Left ventricle myocardium superior (tissue), 1 donor: Measurements from ENCODE around the gene KCTD12. TPM values are rescaled to one million over a fixed set of nuclear protein-coding genes. Genes with fewer than 3 reads are reported as not detected.
"Not testable (repeated sequence)": the region's sequence is repeated elsewhere in the genome, so short reads cannot be mapped to it uniquely, and the experiment has no call there.

Experiments used
- ATAC-seq: fragments of 200-7000 bp; cut with Tn5 transposase; one replicate; pipeline ENCODE4 v1.9.1; 2020; ENCODE audit warnings: mild to moderate bottlenecking, moderate library complexity
- DNase-seq: peaks from one replicate; pipeline ENCODE4 v3.0.0-alpha.2; 2020
- intact Hi-C: fragments of 100-400 bp; cut with micrococcal nuclease; formaldehyde crosslinking; loops from one replicate; pipeline ENCODE4 v1.11.0; 2022
- long read RNA-seq: library from polyadenylated mRNA; unstranded; transcript quantifications from one replicate; pipeline ENCODE4 v2.0.0, GENCODE V29; 2021
- total RNA-seq: library from RNA; stranded (reverse); fragmentation: NEBNext Ultra II Directional; extraction: Animal tissue kit (Norgen Biotek cat#: 25700); gene quantifications from one replicate; pipeline ENCODE4 v1.2.1, GENCODE V29; 2021
- donor health status: DM: no; HTN: yes; CAD: no; lungs with severe emphysema.

KCTD12 gene
- 39.6 TPM for total RNA-seq
- long read RNA-seq, full-length matches to known transcripts: 8 of 8 reads
- long read RNA-seq, partial matches to known transcripts: 0 of 8 reads
- long read RNA-seq, other reads (novel, unspliced or antisense): 0 of 8 reads

DNA sequence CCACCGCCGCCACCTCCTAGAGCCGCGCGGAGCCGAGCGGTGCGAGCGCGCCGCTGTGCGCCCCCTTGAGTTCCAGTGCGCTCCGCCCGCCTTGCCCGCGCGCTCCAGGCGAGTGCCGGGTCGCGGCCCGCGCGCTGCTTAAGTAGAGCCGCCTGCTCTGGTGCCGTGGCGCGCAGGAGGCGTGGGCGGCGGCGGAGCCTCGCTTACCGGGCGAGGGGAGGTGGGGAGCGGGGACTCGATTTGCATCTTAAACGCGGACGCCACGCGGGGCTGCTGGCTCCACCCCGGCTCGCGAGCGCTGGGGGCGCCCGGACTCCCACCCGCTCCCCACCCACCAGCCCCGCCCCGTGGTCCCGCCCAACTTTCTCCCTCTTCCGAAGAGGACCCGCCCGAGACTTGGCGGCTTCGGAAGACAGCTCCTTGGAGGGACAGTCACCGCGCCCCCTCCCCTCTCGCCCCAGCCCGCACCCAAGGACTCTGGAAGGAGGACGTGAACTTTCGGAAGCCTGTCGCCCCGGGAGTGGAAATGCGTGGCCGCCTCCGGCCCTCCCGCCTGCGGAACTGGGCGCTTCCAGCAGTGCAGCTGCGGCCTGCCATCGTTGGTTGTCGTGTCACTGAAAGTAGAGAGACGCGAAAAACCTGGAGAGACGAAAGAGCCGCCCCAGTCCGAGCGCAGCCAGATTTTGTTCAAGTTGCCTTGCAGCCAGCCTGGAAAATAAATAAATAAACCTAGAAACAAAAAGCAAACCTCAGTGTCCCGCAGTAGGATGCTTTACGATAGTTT lies at the start of gene KCTD12:
KCTD12 (minus strand) TSS at position 114 of the 784 bp plus-strand sequence. CDS start 257 bp downstream, outside the sequence.
- ATAC-seq: peak; percentile 88
- DNase-seq: peak; percentile 96
- intact Hi-C loops: no loop called here

DNA sequence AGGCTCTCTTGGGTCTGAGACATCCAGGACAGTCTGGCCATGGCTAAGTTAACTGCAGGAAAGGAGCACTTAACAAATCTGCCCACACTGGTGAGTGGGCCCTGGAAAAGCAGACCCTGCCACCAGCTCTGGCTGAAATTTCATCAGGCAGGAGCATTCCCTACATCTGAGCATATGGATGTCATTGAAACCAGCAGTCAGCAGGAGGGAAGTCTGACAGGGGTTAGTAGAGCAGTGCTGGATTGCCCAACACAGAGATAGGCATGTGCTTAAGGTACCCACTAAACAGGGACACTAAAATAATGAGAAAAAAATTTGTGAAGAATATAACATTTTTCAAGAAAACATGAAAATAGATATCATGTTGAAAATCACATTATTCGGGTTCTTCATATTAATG lies 48.5 kb upstream of the KCTD12 start:
- DNase-seq (no peak), ATAC-seq (no peak)
- intact Hi-C loops: no loop called here

DNA sequence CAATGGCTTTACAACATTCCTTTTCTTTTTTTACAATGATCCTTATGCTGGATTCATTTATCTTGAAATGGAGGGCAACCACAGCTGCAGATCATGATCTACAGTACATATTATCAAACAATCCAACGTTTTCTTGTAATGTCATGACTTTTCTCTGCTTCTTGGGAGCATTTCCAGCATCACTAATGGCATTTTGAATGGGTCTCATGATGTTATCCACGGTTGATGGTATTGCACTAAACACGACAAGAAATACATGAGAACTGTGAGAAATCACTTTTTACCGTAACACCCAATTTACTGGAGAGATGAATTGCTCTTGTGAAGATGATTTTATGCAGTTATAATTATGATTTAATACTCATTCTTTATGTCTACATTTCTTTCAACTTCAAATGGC lies 45.9 kb upstream of the KCTD12 start:
- ATAC-seq (no peak), DNase-seq (no peak)
- intact Hi-C loops: no loop called here

DNA sequence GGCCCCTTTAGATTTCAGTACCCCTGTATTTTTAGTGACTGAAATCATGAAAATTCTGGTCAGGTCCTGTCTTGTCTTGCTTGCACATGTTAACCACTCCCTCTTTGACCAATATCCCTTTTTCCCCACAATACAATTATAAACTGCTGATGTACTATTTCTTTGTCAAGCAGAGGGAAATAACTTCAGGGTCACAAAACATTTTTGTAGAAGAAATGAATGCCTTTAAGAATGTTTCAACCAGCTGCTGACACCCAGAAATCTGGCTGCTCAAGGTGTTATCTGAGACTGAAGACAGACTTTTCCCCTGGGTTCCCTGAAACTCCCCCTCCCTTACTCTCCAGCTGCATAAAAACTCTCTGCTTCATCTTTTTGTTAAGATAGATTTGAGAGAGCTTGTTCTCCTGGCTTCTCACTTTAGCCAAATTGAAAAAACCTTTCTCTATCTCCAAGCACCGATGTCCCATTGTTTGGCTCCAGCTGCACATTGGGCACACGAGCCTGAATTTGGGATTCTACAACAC lies 43.7 kb upstream of the KCTD12 start:
- DNase-seq: no peak
- intact Hi-C loops: no loop called here
- ATAC-seq: no peak

DNA sequence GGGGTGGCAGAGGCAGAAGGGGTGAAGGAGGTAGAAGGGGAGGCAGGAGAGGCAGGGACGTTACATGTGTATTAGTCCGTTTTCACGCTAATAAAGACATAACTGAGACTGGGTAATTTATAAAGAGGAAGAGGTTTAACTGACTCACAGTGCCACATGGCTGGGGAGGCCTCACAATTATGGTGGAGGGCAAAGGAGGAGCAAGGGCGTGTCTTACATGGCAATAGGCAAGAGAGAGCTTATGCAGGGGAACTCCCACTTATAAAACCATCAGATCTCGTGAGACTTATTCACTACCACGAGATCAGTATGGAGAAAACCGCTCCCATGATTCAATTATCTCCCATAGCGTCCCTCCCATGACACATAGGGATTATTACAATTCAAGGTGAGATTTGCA lies 43.1 kb upstream of the KCTD12 start:
- DNase-seq: no peak
- intact Hi-C loops: no loop called here
- ATAC-seq: no peak

DNA sequence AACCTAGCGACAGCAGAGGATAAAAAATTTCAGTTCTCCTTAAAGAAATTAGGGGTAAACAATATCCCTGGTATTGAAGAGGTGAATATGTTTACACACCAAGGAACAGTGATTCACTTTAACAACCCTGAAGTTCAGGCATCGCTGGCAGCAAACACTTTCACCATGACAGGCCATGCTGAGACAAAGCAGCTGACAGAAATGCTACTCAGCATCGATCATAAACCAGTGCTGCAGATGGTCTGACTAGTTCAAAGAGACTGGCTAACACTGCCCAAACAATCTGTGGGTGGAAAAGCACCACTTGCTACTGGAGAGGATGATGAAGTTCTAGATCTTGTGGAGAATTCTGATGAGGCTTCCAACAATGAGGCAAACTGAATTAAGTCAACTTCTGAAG lies 42.3 kb upstream of the KCTD12 start:
- ATAC-seq: no peak
- no peak for DNase-seq
- intact Hi-C loops: no loop called here

DNA sequence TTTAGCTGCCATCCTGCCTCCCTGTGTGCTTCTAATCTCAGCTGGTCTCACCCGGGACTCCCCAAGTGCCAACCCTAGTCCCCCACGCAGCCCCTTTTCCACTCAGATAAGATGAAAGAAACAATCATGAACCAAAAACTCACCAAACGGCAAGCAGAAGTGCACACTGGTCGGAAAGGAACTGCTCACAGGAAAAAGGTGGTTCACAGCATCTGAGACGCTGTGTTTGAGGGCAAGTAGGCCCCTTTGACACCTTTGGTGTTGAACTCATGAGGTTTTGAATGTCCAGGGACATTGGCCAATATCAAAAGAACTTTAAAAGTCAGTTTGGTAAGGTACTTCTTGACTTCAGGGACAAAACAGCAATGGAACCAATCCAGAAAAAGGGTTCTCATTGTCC lies 41.8 kb upstream of the KCTD12 start:
- ATAC-seq (no peak), DNase-seq (no peak)
- intact Hi-C loops: no loop called here

DNA sequence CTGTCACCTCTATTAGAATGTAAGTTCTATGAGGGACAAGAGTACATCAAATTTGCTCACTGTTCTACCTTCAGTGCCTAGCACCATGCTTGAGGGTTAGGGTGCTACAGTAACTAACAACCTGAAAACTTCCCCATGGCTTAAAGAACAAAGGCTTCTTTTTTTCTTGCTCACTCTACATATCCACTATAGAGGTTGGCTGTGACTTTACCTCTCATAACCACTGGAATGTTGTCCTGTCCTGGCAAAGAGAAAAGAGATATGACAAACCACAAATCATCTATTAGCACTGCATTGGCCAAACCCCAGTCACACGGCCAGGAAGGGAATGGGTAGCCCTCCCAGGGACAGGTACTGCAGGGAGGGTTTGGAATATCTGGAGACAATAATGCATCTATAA lies 38.9 kb upstream of the KCTD12 start:
- DNase-seq: no peak
- no peak for ATAC-seq
- intact Hi-C loops: no loop called here

DNA sequence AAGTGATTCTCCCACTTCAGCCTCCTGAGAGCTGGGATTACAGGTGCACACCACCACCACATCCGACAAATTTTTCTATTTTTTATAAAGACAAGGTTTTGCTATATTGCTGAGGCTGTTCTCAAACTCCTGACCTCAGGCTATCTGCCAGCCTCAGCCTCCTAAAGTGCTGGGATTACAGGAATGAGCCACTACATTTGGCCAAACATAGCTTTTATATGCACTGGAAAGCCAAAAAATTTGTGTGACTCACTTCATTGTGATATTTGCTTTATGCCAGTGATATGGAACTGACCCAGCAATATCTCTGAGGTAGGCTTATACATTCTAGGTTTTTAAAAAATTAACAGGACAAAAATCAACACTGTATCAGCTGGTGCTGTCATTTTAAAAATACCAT lies 35.3 kb upstream of the KCTD12 start:
- ATAC-seq (no peak), DNase-seq (no peak)
- intact Hi-C loops: no loop called here

DNA sequence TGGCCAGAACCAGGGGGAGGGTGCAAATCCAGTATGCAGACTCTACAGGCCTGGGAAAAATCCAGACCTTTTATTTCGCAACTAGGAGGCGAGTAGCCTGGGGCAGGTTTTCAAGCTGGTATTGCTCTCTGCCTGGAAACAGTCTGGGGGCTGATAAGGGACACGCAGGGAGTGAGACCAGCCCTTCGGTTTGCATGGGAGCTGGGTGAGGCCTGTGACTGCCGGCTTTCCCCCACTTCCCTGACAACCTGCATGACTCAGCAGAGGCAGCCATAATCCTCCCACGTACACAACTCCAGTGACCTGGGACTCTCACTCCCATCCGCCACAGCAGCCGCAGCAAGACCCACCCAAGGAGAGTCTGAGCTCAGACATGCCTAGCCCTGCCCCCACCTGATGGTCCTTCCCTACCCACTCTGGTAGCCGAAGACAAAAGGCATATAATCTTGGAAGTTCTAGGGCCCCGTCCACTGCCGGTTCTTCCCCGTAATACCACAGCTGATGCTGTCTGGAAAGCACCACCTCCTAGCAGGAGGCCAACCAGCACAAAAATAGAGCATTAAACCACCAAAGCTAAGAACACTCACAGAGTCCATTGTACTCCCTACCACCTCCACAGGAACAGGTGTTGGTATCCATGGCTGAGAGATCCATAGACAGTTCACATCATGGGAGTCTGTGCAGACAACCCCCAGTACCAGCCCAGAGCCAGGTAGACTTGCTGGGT lies 31.7 kb upstream of the KCTD12 start:
- intact Hi-C loops, DNase-seq: not testable (repeated sequence)
- peak; percentile 51 for ATAC-seq

DNA sequence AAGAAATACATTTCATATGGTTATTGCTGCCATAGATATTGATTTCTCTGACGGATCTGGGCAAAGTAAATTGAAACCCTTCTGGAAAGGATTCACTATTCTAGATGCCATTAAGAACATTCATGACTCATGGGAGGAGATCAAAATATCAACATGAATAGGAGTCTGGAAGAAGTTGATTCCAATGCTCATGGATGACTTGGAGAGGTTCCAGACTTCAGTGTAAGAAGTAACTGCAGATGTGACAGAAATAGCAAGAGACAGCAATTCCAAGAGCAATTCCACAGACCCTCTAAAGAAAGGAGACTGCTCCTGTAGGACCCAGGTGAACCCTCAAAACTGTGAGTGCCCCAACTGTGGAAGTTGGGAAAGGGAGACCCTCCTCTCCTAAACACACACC lies 30.9 kb upstream of the KCTD12 start:
- intact Hi-C loops: no loop called here
- no peak for ATAC-seq
- DNase-seq: no peak

DNA sequence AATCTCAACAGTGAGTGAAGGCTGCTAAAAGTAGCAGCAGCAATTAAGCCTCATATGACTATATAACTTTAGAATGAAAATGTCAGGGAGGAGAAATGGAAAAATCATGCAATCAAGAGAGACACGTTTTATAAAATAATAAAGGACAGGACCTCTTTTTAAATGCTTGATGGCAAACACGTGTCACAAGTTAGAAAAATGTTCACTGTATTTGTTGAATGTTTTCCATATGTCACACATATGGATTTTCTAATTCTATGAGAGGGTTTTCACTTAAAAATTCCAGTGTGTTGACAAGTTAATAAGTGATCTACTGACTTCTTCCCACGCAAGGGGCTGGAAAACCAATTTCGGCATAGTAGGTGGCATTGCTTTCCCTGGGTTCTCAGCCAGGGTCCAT lies 27.7 kb upstream of the KCTD12 start:
- no peak for DNase-seq
- no peak for ATAC-seq
- intact Hi-C loops: no loop called here

DNA sequence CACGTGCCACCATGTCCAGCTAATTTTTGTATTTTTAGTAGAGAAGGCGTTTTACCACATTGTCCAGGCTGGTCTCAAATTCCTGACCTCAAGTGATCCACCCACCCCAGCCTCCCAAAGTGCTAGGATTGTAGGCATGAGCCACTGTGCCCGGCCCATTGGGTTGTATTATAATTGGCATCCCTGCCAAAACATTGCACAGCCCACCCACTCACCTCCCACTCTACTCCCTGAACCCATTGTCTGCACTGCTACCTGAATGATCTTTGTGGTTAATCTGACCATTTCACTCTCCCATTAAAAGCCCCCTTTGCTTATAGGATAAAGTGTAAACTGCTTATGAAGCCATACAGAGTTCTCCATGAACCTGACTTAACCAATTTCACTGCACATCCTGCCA lies 26.3 kb upstream of the KCTD12 start:
- DNase-seq: no peak
- intact Hi-C loops: no loop called here
- no peak for ATAC-seq

DNA sequence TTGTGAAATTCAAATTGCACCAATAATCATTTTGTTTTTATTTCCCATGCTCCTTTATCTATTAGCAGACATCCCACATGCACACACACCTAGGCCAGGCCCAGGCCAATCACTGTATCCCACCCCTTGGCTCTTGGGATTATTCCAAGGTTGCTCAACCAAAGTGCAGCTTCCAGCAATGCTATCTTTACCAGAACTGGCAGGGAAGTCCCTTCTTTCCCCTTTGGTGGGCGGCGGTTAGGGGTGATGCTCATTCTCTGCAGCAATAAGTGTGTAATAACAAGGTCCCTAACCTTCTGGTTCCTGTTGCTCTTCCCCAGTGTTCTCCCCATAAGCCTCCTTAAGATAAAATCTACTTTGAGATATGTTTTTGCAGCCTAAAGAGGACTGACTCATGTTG lies 18.3 kb upstream of the KCTD12 start:
- ATAC-seq: no peak
- no peak for DNase-seq
- intact Hi-C loops: loop anchor here (2.0 kb wide), 1 partner anchor 1028 kb away; no protein-coding TSS in a partner anchor

DNA sequence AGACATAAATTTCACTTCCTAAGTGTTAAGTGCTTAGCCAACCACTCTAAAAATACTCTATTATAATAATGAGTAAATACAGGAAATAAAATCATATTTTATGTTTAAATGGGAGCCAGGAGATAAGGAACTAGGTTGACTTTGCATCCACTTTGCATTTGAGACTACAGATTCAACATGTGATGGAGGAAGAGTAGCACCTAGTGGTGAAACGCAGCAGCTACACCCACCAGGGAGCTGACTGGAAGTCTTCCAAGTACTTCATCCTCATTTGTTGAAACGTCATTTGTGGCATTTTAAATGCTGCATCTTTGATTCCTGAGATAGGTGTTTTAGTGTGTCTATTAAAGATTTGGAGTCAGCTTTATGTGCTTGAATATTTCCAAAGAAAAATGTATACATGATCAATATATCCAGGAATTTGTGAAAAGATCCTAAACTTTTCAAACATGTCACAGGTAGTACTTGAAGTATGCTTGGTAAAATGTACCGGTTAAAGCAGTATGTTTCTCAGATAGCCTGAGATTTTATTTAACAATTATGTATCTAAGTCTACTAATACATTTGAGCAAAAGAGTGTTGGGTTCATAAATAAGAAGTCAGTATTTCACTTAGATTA lies 17.4 kb upstream of the KCTD12 start:
- DNase-seq (peak; percentile 49), ATAC-seq (peak; percentile 77)
- intact Hi-C loops: loop anchor here (2.0 kb wide), 2 partner anchors 237 to 1027 kb away; no protein-coding TSS in a partner anchor

DNA sequence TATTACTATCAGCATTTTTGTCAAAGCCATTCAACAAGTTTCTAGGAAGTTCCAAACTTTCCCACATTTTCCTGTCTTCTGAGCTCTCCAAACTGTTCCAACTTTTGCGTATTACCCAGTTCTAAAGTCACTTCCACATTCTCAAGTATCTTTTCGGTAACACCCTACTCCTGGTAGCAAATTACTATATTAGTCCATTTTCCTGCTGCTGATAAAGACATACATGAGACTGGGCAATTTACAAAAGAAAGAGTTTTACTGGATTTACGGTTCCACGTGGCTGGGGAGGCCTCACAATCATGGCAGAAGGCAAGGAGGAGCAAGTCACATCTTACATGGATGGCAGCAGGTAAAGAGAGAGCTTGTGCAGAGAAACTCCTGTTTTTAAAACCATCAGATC lies 12.9 kb upstream of the KCTD12 start:
- intact Hi-C loops, ATAC-seq, DNase-seq: not testable (repeated sequence)

DNA sequence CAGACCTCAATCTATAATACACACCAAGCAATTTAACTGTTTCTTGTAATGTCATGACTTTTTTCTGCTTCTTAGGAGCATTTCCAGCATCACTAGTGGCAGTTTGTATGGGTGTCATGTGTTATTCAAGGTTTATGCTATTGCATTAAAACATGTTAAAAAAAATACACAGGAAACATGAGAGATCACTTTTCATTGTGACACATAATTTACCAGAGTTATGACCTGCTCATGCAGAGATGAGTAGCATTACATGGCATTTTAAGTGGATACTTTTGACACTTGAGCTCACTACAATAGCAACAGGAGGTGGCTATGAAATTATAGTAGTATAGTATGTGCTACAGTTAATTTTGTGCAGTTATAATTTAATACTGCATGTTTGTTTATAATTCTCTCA lies 11.0 kb upstream of the KCTD12 start:
- ATAC-seq, DNase-seq, intact Hi-C loops: not testable (repeated sequence)

DNA sequence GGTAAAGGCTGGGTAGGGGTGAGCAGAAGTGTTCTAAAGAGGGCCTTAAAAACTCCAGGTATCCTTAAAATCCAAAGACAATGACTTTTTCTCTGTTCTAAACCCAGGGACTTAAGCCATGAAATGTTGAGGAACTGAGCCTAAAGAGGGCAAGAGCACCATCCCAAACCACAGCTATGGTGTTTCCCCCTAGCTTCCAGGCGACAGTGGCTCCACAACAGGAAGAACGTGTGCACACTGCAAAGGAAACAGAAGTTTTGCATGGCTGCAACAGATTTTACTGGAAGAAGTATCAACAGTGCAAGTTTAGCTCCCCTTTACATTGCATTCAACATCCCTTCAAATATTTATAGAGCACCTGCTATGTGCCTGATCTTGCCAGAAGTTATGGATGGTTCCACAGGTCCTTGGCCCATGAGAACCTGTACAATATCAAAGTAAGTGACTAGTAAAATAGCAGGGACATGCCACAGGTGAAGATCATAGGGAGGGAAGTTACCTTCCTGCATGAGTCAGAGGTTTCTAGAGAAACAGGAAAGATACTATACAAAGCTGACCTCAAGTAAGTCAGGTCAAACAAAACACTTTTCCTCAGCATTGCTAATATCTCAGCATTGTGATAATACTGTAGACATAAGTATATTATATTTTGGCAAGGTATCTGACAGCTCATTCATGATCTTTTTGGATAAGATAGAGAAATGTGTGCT lies 8.4 kb upstream of the KCTD12 start:
- peak; percentile 41 for ATAC-seq
- intact Hi-C loops: no loop called here
- no peak for DNase-seq

DNA sequence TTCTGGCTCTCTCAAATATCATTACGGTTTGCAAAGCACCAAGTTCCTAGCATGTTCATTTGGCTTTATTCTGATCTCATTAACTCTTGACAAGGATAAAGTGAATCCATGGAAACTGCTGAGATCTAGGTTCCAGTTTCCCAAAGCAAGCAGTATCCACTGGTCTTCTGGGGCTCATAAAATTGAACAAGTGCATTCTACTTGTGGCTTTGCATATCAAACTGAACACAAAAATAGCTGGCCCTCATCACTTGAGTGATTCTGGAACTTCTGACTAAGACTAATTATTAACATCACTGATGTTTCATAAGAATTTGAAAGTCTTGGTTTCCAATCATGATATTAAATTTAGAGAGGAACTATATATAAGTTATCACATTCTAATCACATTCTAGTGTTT lies 6.3 kb upstream of the KCTD12 start:
- ATAC-seq (no peak), DNase-seq (no peak)
- intact Hi-C loops: no loop called here
